HCT116 (cell line): Measurements from ENCODE around the gene THSD8. TPM values are rescaled to one million over a fixed set of nuclear protein-coding genes. Genes with fewer than 3 reads are reported as not detected.
A peak's percentile ranks its signal among the peaks of the same experiment; 100 is the strongest.

ENCODE experiments used
- ATAC-seq: fragments of 200-7000 bp; cut with Tn5 transposase; 2 replicates; pipeline ENCODE4 v1.9.1; 2020; ENCODE audit warnings: mild to moderate bottlenecking, moderate library complexity
- BruUV-seq: library from RNA; stranded (reverse); fragments of 400-500 nt; replicated peaks from 2 replicates; lab custom pipeline; 2021; lab: Mats Ljungman, UMichigan
- CTCF ChIA-PET: fragments of 300-600 bp; sonication (Branson Sonifier 250); formaldehyde crosslinking; loops from one replicate; lab custom pipeline; 2021; ENCODE audit warnings: antibody characterized with exemption; lab: Charles Lee
- POLR2A ChIA-PET: fragments of 300-600, 350-600 bp; sonication (Branson Sonifier 250); formaldehyde crosslinking; loops from one replicate; lab custom pipeline; 2021; ENCODE audit warnings: antibody characterized with exemption; lab: Charles Lee
- RAD21 ChIA-PET, 2 experiments: fragments of 300-600 bp; sonication (Branson Sonifier 250); formaldehyde crosslinking; loops; one replicate each; lab custom pipeline; 2023; ENCODE audit warnings: low total read pairs in 2 of 2; ENCODE audit not compliant: uncharacterized antibody in 2 of 2, unreplicated experiment in 2 of 2, low non-redundant PET in 1 of 2; lab: Charles Lee
- DNase-seq: peaks from one replicate; pipeline ENCODE4 v3.0.0-alpha.2; 2010; ENCODE audit warnings: low read depth, low spot score
- H2AFZ ChIP-seq: fragments of 200-600 bp; shearing (Covaris generic), sonication (generic); 2 replicates; pipeline ENCODE4 v1.6.1; 2017; ENCODE audit warnings: low read depth, mixed run types, mixed read lengths, antibody characterized with exemption, low read length; ENCODE audit not compliant: poor library complexity, severe bottlenecking
- H3K27ac ChIP-seq: 2 replicates; pipeline ENCODE4 v1.5.1; 2012; ENCODE audit warnings: low read depth, low read length
- H3K27me3 ChIP-seq: fragments of 200-600 bp; sonication (generic); 2 replicates; pipeline ENCODE4 v1.6.1; 2016; ENCODE audit warnings: mixed run types, low read length, mixed read lengths; ENCODE audit not compliant: insufficient read depth
- H3K36me3 ChIP-seq, 2 experiments: fragments of 200-500 bp in 1 of 2; fragments of 200-600 bp in 1 of 2; sonication (Bioruptor generic) in 1 of 2; sonication (generic) in 1 of 2; 2 replicates each; pipeline versions ENCODE4 v1.5.1 to v1.6.1; 2014 to 2016; ENCODE audit warnings: low read length in 2 of 2, inconsistent platforms in 1 of 2, mixed read lengths in 1 of 2, mixed run types in 1 of 2; ENCODE audit not compliant: insufficient read depth in 2 of 2, control insufficient read depth in 1 of 2
- H3K4me1 ChIP-seq, 2 experiments: fragments of 200-600 bp in 1 of 2; sonication (generic) in 1 of 2; 2 replicates each; pipeline versions ENCODE4 v1.5.1 to v1.6.1; 2012 to 2017; ENCODE audit warnings: low read length in 2 of 2, inconsistent platforms in 1 of 2, mild to moderate bottlenecking in 1 of 2, mixed read lengths in 1 of 2, mixed run types in 1 of 2, moderate library complexity in 1 of 2; ENCODE audit not compliant: insufficient read depth in 2 of 2, control insufficient read depth in 1 of 2
- H3K4me2 ChIP-seq: fragments of 200-600 bp; sonication (generic); 2 replicates; pipeline ENCODE4 v1.6.1; 2017; ENCODE audit warnings: mixed run types, low read length, mixed read lengths
- H3K4me3 ChIP-seq, 2 experiments: fragments of 200-600 bp in 1 of 2; sonication (generic) in 1 of 2; replicated peaks in 1 of 2; 2 replicates each; pipeline ENCODE4 v1.5.1; 2011 to 2016; ENCODE audit warnings: low read length in 2 of 2, control low read depth in 1 of 2, low read depth in 1 of 2, mild to moderate bottlenecking in 1 of 2, mixed read lengths in 1 of 2, mixed run types in 1 of 2
- H3K79me2 ChIP-seq: fragments of 200-600 bp; sonication (generic); 2 replicates; pipeline ENCODE4 v1.6.1; 2017; ENCODE audit warnings: mild to moderate bottlenecking, mixed run types, low read length, moderate library complexity, mixed read lengths; ENCODE audit not compliant: insufficient read depth
- H3K9ac ChIP-seq: fragments of 200-600 bp; sonication (generic); 2 replicates; pipeline ENCODE4 v1.6.1; 2016; ENCODE audit warnings: low read length, mixed read lengths
- H3K9me2 ChIP-seq: fragments of 200-600 bp; sonication (generic), shearing (Covaris generic); 2 replicates; pipeline ENCODE4 v1.6.1; 2017; ENCODE audit warnings: mixed run types, mild to moderate bottlenecking, moderate library complexity; ENCODE audit not compliant: insufficient read depth
- H3K9me3 ChIP-seq, 2 experiments: fragments of 200-500 bp in 1 of 2; fragments of 200-600 bp in 1 of 2; sonication (Bioruptor generic) in 1 of 2; sonication (generic) in 1 of 2; 2 replicates each; pipeline ENCODE4 v1.6.1; 2014 to 2017; ENCODE audit warnings: low read length in 2 of 2, mixed read lengths in 2 of 2, inconsistent platforms in 1 of 2, low read depth in 1 of 2, mild to moderate bottlenecking in 1 of 2, mixed run types in 1 of 2, moderate library complexity in 1 of 2; ENCODE audit not compliant: control insufficient read depth in 1 of 2, insufficient read depth in 1 of 2
- H4K20me1 ChIP-seq: fragments of 200-600 bp; sonication (generic), shearing (Covaris generic); 2 replicates; pipeline ENCODE4 v1.6.1; 2017; ENCODE audit warnings: mixed run types, mild to moderate bottlenecking, moderate library complexity; ENCODE audit not compliant: insufficient read depth
- ATF3 ChIP-seq: IDR thresholded peaks from 2 replicates; pipeline ENCODE4 v1.6.1; 2012
- CEBPB ChIP-seq: IDR thresholded peaks from 2 replicates; pipeline ENCODE4 v1.6.1; 2012; ENCODE audit warnings: low read depth
- ELF1 ChIP-seq: IDR thresholded peaks from 2 replicates; pipeline ENCODE4 v1.6.1; 2012; ENCODE audit warnings: low read depth, borderline replicate concordance
- EZH2phosphoT487 ChIP-seq: fragments of 200-600 bp; IDR thresholded peaks from 2 replicates; pipeline ENCODE4 v1.6.1; 2018; ENCODE audit warnings: antibody characterized with exemption, borderline replicate concordance
- REST ChIP-seq: IDR thresholded peaks from 2 replicates; pipeline ENCODE4 v1.6.1; 2012; ENCODE audit warnings: low read depth
- TCF7L2 ChIP-seq: IDR thresholded peaks from 2 replicates; pipeline ENCODE4 v1.7.0; 2011; ENCODE audit warnings: borderline replicate concordance, inconsistent platforms; ENCODE audit not compliant: insufficient read depth, insufficient read length; ENCODE audit errors: extremely low read depth
- ZBTB33 ChIP-seq: IDR thresholded peaks from 2 replicates; pipeline ENCODE4 v1.6.1; 2011; ENCODE audit warnings: mild to moderate bottlenecking, low read length, moderate library complexity; ENCODE audit not compliant: insufficient replicate concordance; ENCODE audit errors: extremely low read depth
- ZFX ChIP-seq: fragments of 450-650 bp; IDR thresholded peaks from 2 replicates; pipeline ENCODE4 v1.6.1; 2017
- ZNF274 ChIP-seq: fragments of 200-500 bp; sonication (Bioruptor generic); IDR thresholded peaks from 2 replicates; pipeline ENCODE4 v1.6.1; 2014; ENCODE audit warnings: mild to moderate bottlenecking, low read depth, low read length, inconsistent platforms
- intact Hi-C: fragments of 100-400 bp; cut with micrococcal nuclease; formaldehyde crosslinking; loops from 2 replicates; pipeline ENCODE4 v1.10.0; 2022
- total RNA-seq: library from RNA; stranded (reverse); gene quantifications from one replicate; pipeline ENCODE4 v1.2.1, GENCODE V29; 2021; ENCODE audit not compliant: unreplicated experiment

The THSD8 gene
- total RNA-seq, 1 experiment from 2014 or later = 33.3 TPM

DNA sequence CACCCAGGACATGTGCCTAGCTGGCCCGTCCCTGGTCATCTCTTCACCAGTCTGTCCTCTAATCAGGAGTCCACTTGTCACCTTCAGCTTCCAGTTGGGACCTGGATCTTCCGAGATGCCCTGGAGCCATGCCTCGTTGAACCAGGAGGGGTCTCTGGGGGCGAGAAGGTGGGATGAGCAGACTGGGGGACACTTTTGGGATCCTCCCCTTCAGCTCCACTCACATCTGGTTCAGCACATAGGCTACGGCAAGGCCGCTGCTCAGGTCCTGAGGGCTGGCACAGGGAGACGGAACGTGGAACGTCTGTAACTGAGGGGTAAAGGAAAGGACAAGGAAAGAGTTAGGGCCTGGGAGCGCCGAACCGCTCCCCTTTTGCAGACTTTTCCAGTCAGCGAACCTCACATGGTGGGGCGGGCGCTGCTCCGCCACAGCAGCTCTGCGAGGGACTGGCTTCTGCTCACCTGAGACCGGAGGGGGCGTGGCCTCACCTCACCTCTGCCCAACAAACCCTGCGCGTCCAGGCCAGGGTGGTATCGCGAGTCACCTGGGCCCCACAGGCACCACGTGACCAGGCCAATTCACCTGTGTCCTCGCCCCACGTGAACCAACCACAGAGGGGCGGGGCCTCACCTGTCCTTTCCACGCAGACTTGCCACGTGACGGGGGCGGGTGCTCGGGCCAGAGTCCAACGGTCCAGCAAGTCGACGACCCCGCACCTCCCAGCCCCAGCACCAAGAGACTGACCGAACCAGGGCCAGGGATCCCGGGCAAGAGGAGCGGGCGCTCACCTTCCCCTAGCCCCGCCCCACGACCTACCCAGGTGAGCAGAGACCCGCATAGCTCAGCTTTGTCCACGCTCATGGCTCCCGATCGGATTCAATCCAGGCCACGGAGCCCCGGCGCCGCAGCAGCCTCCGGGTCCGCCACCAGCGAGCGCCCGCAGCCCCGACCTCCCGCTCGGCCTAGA, 27.0 kb upstream of the THSD8 start, which contains the start of gene HOOK2 (continued):
- TF ChIP-seq ZBTB33 (peak; percentile 88), CEBPB (no peak), EZH2phosphoT487 (no peak)

DNA sequence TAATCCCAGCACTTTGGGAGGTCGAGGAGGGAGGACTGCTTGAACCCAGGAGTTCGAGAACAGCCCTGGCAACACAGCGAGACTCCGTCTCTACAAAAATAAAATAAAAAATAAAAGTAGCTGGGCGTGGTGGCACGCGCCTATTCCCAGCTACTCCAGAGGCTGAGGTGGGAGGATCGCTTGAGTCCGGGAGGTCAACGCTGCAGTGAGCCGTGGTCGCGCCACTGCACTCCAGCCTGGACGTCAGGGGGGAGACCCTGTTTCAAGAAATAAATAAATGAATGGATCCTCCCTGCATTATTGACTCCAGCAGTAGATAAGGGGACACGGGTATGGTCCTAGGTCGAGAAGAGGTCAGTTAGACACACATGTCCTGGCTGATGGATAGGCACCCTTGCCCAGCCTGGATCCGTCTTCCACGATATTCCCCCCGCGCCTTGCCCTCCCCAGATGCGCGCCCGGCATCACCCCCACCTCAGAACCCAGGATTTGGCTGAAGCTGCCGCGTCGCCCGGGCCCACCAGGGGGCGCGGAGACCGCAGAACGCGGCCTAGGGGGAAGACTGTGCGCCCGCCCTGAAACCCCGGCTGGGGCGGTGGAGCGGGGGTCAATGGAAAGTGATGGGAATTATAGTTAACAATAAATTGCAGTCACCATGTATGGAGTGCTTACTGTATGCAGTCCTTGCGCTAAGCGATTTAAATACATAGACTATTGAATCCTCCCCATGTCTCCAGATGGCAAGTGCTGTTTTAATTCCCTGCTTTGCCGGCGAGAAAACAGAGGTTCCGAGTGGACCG, 24.5 kb upstream of the THSD8 start:
- Histone ChIP-seq H3K4me2 (peak overlapping the region; percentile 85), H3K4me3 (peak overlapping the region; percentile 66 to 68), H2AFZ (no peak overlapping the region), H3K36me3 (no peaks in the 10 kb centered on the region), H3K4me1 (peaks cover 49 to 77% of the 10 kb centered on the region in 2 experiments), H3K27me3 (no peaks in the 10 kb centered on the region), H3K9me2 (no peaks in the 10 kb centered on the region), H3K79me2 (peaks cover 6% of the 10 kb centered on the region; the same call in 1 of the 2 replicates), H3K9ac (peak overlapping the region; percentile 78), H3K9me3 (no peaks in the 10 kb centered on the region), H3K27ac (peak overlapping the region; percentile 96), H4K20me1 (no peaks in the 10 kb centered on the region)
- CTCF ChIA-PET = interaction anchor here (0.6 to 7.0 kb wide), 11 partner anchors 11 to 70 kb away, joined by 3 to 88 read pairs (median 8); partner anchors contain the start of genes GET3, JUNB and RTBDN
- ATAC-seq (peak; percentile 41), DNase-seq (no peak)
- POLR2A ChIA-PET = interaction anchor here (0.6 to 8.8 kb wide), 4 partner anchors 16 to 61 kb away, joined by 3 to 172 read pairs (median 4); partner anchors contain the start of genes JUNB and RNASEH2A
- intact Hi-C loops = loop anchor here (1.0 to 5.0 kb wide), 3 partner anchors 15 to 70 kb away; no protein-coding TSS in a partner anchor
- BruUV-seq = no TSS peak
- RAD21 ChIA-PET = interaction anchor here (1.0 to 2.7 kb wide), 5 partner anchors 11 to 19 kb away, joined by 3 to 15 read pairs (median 8); partner anchors contain the start of gene JUNB (in 2 of the 2)
- TF ChIP-seq ATF3 = no peak
- TF ChIP-seq ELF1 = no peak
- TF ChIP-seq ZFX = peak; percentile 22; the same call in 1 of the 2 replicates
- no peak for TF ChIP-seq CEBPB
- TF ChIP-seq REST = no peak
- no peak for TF ChIP-seq ZBTB33
- no peak for TF ChIP-seq TCF7L2
- no peak for TF ChIP-seq ZNF274
- no peak for TF ChIP-seq EZH2phosphoT487
